IPS-18a (cell line): ENCODE measurements around the gene WDR73.
A peak's percentile ranks its signal among the peaks of the same experiment; 100 is the strongest.
"Not testable (repeated sequence)": the region's sequence is repeated elsewhere in the genome, so short reads cannot be mapped to it uniquely, and the experiment has no call there.

Source experiments
- H3K27ac ChIP-seq: one replicate; pipeline ENCODE4 v1.5.1; 2013; ENCODE audit warnings: low read length
- H3K27me3 ChIP-seq: one replicate; pipeline ENCODE4 v1.6.1; 2013; ENCODE audit warnings: mild to moderate bottlenecking, low read length; ENCODE audit not compliant: control insufficient read depth, insufficient read depth
- H3K36me3 ChIP-seq: one replicate; pipeline ENCODE4 v1.6.1; 2013; ENCODE audit warnings: low read depth, low read length; ENCODE audit not compliant: control insufficient read depth
- H3K4me1 ChIP-seq: one replicate; pipeline ENCODE4 v1.6.1; 2013; ENCODE audit warnings: low read depth, low read length; ENCODE audit not compliant: control insufficient read depth
- H3K4me3 ChIP-seq: one replicate; pipeline ENCODE4 v1.5.1; 2013; ENCODE audit warnings: low read length
- H3K9ac ChIP-seq: one replicate; pipeline ENCODE4 v1.6.1; 2013; ENCODE audit warnings: mild to moderate bottlenecking, low read length, moderate library complexity
- H3K9me3 ChIP-seq: one replicate; pipeline ENCODE4 v1.6.1; 2013; ENCODE audit warnings: low read depth, low read length; ENCODE audit not compliant: control insufficient read depth

WDR73 gene

GRCh38 chr15:84654689-84655453 is 788 bp upstream of the WDR73 start:
- no peaks in the 10 kb centered on the region for H3K9me3 ChIP-seq
- H3K4me3 ChIP-seq, result peak overlapping the region; percentile 87
- peaks cover 6% of the 10 kb centered on the region for H3K4me1 ChIP-seq
- H3K27ac ChIP-seq, result no peak overlapping the region
- H3K27me3 ChIP-seq, result peaks cover 19% of the 10 kb centered on the region
- peaks cover 17% of the 10 kb centered on the region for H3K36me3 ChIP-seq
- H3K9ac ChIP-seq, result peak overlapping the region; percentile 88

GRCh38 chr15:84653584-84653909 is 536 bp downstream of the WDR73 start:
- Histone ChIP-seq H3K4me1 (no peaks in the 10 kb centered on the region), H3K27ac (peak overlapping the region; percentile 65), H3K4me3 (peak overlapping the region; percentile 87), H3K9ac (peak overlapping the region; percentile 88), H3K27me3 (peaks cover 19% of the 10 kb centered on the region), H3K36me3 (peaks cover 29% of the 10 kb centered on the region), H3K9me3 (no peaks in the 10 kb centered on the region)

DNA sequence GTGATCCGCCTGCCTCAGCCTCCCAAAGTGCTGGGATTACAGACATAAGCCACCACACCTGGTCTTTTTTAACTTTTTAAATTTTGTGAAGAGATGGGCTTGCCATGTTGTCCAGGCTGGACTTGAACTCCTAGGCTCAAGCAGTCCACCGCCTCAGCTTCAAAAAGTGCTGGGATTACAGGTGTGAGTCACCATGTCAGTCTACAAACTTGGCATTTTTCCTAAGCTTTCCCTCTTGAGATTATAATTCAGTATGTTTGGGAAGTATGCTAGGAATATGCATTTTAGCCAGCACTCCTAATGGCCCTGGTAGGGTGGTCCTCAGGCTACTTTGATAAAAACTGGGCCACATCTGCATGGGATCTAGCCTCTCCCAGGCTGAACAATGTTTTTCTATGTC is 4.4 kb downstream of the WDR73 start:
- Histone ChIP-seq H3K4me1 (no peaks in the 10 kb centered on the region), H3K36me3 (peaks cover 64% of the 10 kb centered on the region), H3K9me3 (no peaks in the 10 kb centered on the region)

DNA sequence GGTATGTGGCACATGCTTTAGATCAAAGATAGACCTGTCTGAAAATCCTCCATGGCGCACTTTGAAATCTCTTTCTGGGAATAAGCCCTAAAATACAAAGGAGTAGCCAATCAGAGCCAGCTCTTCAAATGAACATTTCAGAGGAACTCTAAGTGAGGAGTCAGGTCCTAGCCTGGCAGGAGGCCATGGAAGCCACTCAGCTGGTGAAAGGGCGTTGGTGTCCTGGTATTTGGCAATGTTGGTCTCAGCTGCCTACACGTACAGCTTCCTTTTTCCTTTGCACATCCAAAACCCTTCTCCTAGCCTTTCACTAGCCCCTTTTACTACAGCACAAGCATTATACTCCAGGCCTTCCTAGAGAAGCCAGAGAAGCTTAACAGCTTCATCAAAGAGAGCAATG is 5.5 kb downstream of the WDR73 start:
- H3K9me3 ChIP-seq, result no peaks in the 10 kb centered on the region
- no peak overlapping the region for H3K9ac ChIP-seq
- no peak overlapping the region for H3K27ac ChIP-seq
- H3K4me1 ChIP-seq, result no peaks in the 10 kb centered on the region
- peaks cover 72% of the 10 kb centered on the region for H3K36me3 ChIP-seq
- no peak overlapping the region for H3K4me3 ChIP-seq
- no peaks in the 10 kb centered on the region for H3K27me3 ChIP-seq

More for the DNA sequence above, 4.4 kb downstream of the WDR73 start:
- Histone ChIP-seq H3K9ac (no peak overlapping the region), H3K27me3 (no peaks in the 10 kb centered on the region), H3K27ac (no peak overlapping the region), H3K4me3 (no peak overlapping the region)

DNA sequence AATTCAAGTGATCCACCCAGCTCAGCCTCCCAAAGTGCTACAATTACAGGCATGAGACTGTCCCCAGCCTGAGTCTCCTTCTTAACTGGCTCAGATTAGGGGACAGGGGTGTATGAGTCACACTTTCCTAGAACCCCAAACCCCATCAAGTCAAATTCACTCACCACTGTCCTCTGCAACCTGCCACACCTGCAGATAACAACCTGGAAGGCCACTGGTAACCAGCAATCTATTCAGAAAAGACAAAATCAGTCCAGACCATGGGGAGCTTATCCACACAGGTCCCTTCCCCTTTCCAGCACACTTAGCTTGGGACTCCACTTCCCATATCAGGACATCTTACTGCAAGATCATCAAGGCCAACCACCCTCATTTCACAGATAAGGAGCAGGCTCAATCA is 6.4 kb downstream of the WDR73 start:
- H3K36me3 ChIP-seq, result peaks cover 77% of the 10 kb centered on the region
- no peak overlapping the region for H3K9ac ChIP-seq
- no peak overlapping the region for H3K4me3 ChIP-seq

DNA sequence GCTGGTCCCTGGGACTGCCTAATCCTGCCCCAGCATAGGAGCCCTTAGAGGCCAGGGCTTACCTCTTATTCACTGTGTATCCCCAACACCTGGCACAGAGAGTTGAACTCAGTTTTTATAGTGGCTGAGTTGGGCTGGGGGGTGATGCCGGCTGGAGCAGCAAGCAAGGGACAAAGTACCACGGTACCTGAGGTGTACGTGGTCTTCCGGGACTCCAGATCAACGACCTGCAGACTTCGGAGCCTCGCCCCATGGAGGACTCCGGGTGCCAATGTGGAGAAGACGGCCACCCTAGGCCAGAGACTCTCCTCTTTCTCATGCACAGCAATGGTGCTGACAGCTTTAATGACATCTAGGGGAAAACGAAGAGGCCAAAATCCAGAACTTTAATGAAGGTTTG is 8.1 kb downstream of the WDR73 start:
- Histone ChIP-seq H3K4me3 (no peak overlapping the region), H3K9me3 (no peaks in the 10 kb centered on the region), H3K9ac (no peak overlapping the region), H3K4me1 (no peaks in the 10 kb centered on the region), H3K27ac (no peak overlapping the region), H3K36me3 (peaks cover 74% of the 10 kb centered on the region), H3K27me3 (no peaks in the 10 kb centered on the region)

More for the DNA sequence above, 6.4 kb downstream of the WDR73 start:
- H3K4me1 ChIP-seq, result no peaks in the 10 kb centered on the region
- H3K9me3 ChIP-seq, result no peaks in the 10 kb centered on the region
- no peaks in the 10 kb centered on the region for H3K27me3 ChIP-seq
- no peak overlapping the region for H3K27ac ChIP-seq

DNA sequence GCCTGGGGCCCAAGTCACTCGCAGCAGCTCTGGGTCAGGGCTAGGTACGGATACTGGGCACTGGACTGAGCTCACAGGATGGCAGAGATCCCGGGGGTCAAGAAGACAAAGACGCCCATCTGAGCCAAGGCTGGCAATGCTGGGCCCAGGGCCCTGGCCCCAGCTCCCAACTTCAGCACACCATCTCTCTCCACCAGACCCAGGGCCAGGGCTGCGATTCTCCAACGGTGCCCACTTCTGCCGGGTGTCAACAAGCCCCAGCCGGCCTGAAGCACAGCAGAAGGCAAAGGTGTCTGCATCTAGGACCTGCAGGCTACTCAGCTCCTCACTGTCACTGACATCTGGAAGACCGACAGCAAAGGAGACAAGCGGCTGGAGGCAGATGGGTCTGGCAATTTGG is 8.6 kb downstream of the WDR73 start:
- H3K9ac ChIP-seq, result no peak overlapping the region
- H3K27ac ChIP-seq, result no peak overlapping the region
- peaks cover 78% of the 10 kb centered on the region for H3K36me3 ChIP-seq
- H3K9me3 ChIP-seq, result no peaks in the 10 kb centered on the region
- H3K27me3 ChIP-seq, result no peaks in the 10 kb centered on the region
- H3K4me1 ChIP-seq, result no peaks in the 10 kb centered on the region
- no peak overlapping the region for H3K4me3 ChIP-seq

- Histone ChIP-seq H3K9ac (no peak overlapping the region), H3K4me1 (no peaks in the 10 kb centered on the region), H3K27ac (no peak overlapping the region), H3K27me3 (no peaks in the 10 kb centered on the region), H3K9me3 (no peaks in the 10 kb centered on the region), H3K36me3 (peaks cover 81% of the 10 kb centered on the region), H3K4me3 (no peak overlapping the region)
Measured at GRCh38 chr15:84643838-84644237, 10.2 kb downstream of the WDR73 start.

- H3K27ac ChIP-seq, H3K27me3 ChIP-seq, H3K9ac ChIP-seq, H3K9me3 ChIP-seq, H3K4me1 ChIP-seq, H3K4me3 ChIP-seq: not testable (repeated sequence)
- peaks cover 69% of the 10 kb centered on the region for H3K36me3 ChIP-seq
Measured at GRCh38 chr15:84642640-84643039, 11.4 kb downstream of the WDR73 start.

- not testable (repeated sequence) for H3K9ac ChIP-seq, H3K27me3 ChIP-seq, H3K4me3 ChIP-seq, H3K9me3 ChIP-seq, H3K4me1 ChIP-seq, H3K27ac ChIP-seq
- H3K36me3 ChIP-seq, result peaks cover 62% of the 10 kb centered on the region
Measured at GRCh38 chr15:84641871-84642270, 12.2 kb downstream of the WDR73 start.

DNA sequence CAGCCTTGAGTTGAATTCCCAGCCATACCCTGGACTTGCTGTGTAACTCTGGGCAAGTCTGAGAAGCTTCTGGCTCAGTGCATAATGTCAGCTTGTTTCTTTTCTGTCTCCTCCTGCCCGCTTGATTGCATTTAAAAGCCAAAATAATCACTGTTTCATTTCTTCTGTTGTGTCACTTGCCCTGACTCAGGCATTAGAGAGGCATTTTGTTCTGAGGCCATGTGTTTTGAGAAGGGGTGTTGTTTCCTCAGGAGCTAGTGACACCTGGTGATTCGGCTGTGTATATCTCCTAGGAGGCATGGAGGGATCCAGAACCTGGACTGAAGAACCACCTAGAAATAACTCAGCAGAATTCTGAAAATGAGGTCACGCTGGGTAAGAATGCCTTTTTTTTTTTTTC is 16.0 kb downstream of the WDR73 start:
- Histone ChIP-seq H3K27ac (no peak overlapping the region), H3K4me1 (peaks cover 6% of the 10 kb centered on the region), H3K27me3 (peaks cover 29% of the 10 kb centered on the region), H3K36me3 (peaks cover 31% of the 10 kb centered on the region), H3K9ac (no peak overlapping the region), H3K4me3 (no peak overlapping the region), H3K9me3 (no peaks in the 10 kb centered on the region)

DNA sequence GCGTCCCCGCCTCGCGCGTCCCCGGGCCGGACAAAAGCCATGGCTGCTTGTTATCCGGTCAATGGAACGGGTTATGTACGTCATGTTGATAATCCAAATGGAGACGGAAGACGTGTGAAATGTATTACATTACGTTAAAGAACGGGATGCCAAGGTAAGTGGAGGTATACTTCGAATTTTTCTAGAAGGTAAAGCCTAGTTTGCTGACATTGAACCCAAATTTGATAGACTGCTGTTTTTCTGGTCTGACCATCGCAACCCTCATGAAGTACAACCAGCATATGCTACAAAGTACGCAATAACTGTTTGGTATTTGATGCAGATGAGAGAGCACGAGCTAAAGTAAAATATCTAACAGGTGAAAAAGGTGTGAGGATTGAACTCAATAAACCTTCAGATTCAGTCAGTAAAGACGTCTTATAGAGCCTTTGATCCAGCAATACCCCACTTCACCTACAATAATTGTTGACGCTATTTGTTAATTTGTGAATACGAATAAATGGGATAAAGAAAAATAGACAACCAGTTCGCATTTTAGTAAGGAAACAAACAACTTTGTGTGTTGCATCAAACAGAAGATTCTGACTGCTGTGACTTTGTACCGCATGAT is 19.8 kb downstream of the WDR73 start:
- Histone ChIP-seq H3K4me3 (peak overlapping the region; percentile 71), H3K9me3 (no peaks in the 10 kb centered on the region), H3K4me1 (peaks cover 12% of the 10 kb centered on the region), H3K36me3 (peaks cover 4% of the 10 kb centered on the region), H3K9ac (peak overlapping the region; percentile 34), H3K27ac (no peak overlapping the region), H3K27me3 (peaks cover 44% of the 10 kb centered on the region)
